Activated CD8-positive, alpha-beta memory T cell treated with anti-CD3 and anti-CD28 coated beads, Interleukin-2, amount 50 U/mL, for 24 hours (primary cell): ENCODE results near the gene SLC22A5.

Experiments
- DNase-seq: peaks from one replicate; pipeline ENCODE4 v3.0.0-alpha.2; 2020; ENCODE audit errors: extremely low read depth

SLC22A5 gene

GRCh38 chr5:132365213-132365612, 4.3 kb upstream of the SLC22A5 start:
- no peak for DNase-seq

GRCh38 chr5:132368186-132368585, 1.3 kb upstream of the SLC22A5 start:
- DNase-seq, result no peak

- DNase-seq, result no peak
These were observed 470 bp upstream of the SLC22A5 start for GRCh38 chr5:132369007-132369473.

- DNase-seq, result no peak
These were observed 866 bp downstream of the SLC22A5 start for GRCh38 chr5:132370181-132370970.

GRCh38 chr5:132370971-132371602, 1.6 kb downstream of the SLC22A5 start:
- no peak for DNase-seq

GRCh38 chr5:132371603-132371994, 2.1 kb downstream of the SLC22A5 start:
- DNase-seq, result no peak

- no peak for DNase-seq
These were observed 2.6 kb downstream of the SLC22A5 start for GRCh38 chr5:132372127-132372526.

- DNase-seq, result no peak
These were observed 3.0 kb downstream of the SLC22A5 start for GRCh38 chr5:132372542-132372941.

GRCh38 chr5:132375957-132376356, 6.4 kb downstream of the SLC22A5 start:
- no peak for DNase-seq

GRCh38 chr5:132376694-132377641, 7.5 kb downstream of the SLC22A5 start:
- DNase-seq, result no peak

DNA sequence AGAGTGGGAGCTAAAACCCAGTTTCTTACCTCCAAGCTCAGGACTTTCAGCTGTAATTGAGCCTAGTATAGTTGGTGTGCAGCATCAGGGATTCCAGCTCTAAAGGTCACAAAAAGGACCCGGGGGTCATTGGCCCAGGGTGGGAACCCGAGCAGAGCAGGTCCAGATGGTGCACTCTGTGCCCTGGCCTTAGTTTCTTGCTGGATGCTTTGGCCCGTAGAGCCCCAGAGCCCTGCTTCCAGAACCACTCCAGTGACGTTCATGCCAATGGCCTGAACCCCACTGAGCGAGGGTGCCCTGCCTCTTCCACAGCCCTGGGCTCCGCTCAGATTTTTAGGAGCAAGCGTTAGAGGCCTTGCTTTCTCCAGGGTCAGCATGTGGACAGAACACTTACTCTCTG, 8.2 kb downstream of the SLC22A5 start:
- DNase-seq, result no peak

DNA sequence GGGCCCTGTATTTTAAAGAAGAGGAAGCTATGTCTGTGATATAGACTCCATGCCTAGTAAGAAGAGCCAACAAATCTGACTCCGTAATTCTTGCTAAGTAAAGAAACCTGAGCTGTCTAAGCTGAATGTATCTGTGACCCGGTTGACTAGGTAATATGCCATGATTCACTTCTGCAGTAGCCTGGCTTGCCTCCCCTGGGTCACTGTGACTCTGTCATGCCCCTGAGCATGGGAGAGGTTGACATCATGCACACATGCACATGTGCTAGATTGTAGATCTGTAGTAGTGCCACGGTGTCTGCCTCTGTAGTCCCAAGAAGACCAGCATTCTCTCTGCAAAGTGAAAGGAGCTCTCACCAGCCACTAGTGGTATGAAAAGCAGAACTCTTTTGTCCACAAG, 9.1 kb downstream of the SLC22A5 start:
- no peak for DNase-seq

DNA sequence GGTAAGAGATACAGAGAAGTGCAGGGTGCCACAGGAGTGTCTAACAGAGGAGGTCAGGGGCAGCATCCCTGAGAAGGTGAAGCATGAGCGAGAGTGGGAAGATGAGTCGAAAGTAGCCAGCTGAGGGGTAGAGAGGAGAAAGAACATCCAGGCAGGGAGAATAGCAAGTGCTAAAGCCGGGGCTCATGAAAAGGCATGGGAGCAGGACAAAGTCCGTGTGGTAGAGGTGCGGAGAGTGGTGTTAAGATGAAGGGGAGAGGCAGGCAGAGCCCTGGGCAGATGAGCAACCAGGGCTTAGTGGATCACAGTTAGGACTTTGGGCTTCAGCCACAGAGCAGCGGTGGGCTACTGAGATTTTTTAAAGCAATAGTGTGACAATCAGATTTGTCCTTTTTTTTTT, 10.5 kb downstream of the SLC22A5 start:
- DNase-seq, result no peak

DNA sequence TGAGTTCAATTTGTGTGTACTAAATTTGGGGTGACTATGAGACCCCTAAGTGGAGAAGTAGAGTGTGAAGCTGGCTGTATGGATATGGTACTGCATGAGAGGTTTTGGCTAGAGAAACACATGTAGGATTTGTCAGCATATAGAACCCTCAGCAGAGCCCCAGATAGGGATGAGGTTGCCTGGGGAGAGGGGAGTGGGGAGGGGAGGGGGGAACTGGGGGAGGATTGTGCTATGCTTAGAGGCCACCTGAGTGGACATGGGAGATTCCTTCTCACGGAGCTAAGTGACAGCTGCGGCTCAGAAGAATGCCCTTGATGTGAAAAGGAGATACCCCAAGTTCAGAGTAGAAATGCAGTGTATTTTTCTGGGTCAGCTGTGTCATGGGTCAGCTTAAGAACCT, 11.2 kb downstream of the SLC22A5 start:
- DNase-seq, result no peak

DNA sequence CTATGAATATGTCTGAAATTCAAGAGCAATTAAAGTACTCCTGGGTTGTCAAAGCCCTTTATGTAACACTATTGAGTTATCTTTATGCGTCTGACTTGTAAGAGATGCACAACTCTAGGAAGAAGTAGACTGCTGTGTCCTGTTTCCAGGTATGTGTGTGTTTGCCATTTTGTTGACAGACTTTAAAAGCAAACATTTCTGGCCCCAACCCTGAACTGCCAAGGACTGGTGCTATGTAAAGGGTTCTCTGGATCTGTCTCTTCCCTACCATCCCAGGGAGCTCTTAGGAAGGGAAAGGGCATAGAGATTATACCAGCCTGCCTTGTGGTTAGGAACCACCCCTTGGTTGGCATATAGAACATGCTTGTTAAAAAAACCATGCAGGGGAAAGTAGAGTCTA, 12.1 kb downstream of the SLC22A5 start:
- no peak for DNase-seq

- DNase-seq, result no peak
These were observed 13.8 kb downstream of the SLC22A5 start for GRCh38 chr5:132383261-132383660.

DNA sequence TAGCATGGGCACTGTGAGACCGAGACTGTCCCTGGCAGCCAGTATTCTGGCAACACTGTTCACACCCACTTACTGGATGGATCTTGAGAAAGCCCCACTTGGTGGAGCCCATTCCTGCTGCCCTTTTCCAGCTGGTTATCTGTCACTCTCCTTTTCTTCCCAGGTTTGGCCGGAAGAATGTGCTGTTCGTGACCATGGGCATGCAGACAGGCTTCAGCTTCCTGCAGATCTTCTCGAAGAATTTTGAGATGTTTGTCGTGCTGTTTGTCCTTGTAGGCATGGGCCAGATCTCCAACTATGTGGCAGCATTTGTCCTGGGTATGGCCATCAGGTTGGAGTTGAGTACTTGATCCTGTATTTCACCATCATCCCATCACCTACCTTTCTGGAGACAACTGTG, 14.5 kb downstream of the SLC22A5 start:
- DNase-seq, result no peak

DNA sequence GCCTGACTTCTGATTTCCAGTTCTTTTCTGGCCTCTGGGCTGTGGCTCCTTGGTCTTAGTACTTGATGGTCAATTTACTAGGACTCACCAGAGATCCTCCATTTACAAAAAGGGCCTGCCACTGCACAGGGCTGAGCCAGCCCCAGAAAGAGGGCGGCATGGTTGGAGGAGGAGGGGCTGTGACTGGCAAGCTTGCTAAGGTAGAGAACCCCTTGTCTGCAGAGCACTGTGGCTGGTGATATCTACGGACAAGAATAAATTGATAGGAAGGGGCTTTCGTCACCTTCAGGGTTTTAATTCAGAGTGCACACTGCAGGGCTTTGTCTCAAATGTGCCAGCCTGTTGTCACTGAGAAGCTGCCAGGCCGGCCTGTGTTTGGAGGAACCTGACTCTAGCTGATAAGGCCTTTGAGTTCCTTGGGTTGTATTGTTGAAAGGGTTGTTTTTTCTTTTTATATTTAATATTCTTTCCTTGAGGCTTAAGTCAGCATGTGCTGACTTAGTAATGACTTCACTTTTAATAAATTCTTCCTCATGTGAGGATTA, 15.1 kb downstream of the SLC22A5 start:
- no peak for DNase-seq

GRCh38 chr5:132385326-132386105, 16.0 kb downstream of the SLC22A5 start:
- DNase-seq, result no peak

GRCh38 chr5:132386644-132387286, 17.3 kb downstream of the SLC22A5 start:
- peak; percentile 44 for DNase-seq

- DNase-seq, result no peak
These were observed 18.2 kb downstream of the SLC22A5 start for GRCh38 chr5:132387640-132388117.
